Heart left ventricle (tissue), 13 donors: ENCODE data around the gene KANK2.

Experiments
- CTCF ChIP-seq, 12 donors: fragments of 200-600 bp; sonication (generic) in 4 of 12; IDR thresholded peaks; one replicate each; pipeline versions ENCODE4 v1.5.0 to v1.8.0; 2018 to 2022; ENCODE audit warnings: antibody characterized with exemption in 12 of 12, mild to moderate bottlenecking in 5 of 12
- POLR2A ChIP-seq, 2 donors: fragments of 450-650 bp; IDR thresholded peaks; one replicate each; pipeline ENCODE4 v1.6.1; 2017; ENCODE audit warnings: antibody characterized with exemption in 2 of 2, mild to moderate bottlenecking in 2 of 2, moderate library complexity in 2 of 2
- donor health status: ischemic (EF 13 %, LVEDD 7.1; RV severe dilation, severe dysfunction).
- donor health status: DM: no; HTN: yes; CAD: no.
- donor health status: DM: no; HTN: no; CAD: no.
- donor health status: ischemic (EF 25% LVEDD 6.9; RV normal size, moderate dysfunction).
- donor health status: ischemic (EF 25% LVEDD 5.7; RV mildly dilated, moderate dysfunction).
- donor health status: ischemic (EF 35%, LVEDD 5.7; RV mildly dilated, moderate dysfunction).
- donor health status: nonischemic (EF 11% LVEDD 7.7; RV severe dilation, severe dysfunction).
- donor health status: DM: yes; HTN: yes; CAD: no.
- donor health status: PGD.
- donor health status: ischemic (EF 29% LVEDD 5.4; RV normal size, mild dysfunction).
- donor health status: nonischemic (EF 23%, LVEDD 6.1; RV moderate dilation, normal function).

DNA sequence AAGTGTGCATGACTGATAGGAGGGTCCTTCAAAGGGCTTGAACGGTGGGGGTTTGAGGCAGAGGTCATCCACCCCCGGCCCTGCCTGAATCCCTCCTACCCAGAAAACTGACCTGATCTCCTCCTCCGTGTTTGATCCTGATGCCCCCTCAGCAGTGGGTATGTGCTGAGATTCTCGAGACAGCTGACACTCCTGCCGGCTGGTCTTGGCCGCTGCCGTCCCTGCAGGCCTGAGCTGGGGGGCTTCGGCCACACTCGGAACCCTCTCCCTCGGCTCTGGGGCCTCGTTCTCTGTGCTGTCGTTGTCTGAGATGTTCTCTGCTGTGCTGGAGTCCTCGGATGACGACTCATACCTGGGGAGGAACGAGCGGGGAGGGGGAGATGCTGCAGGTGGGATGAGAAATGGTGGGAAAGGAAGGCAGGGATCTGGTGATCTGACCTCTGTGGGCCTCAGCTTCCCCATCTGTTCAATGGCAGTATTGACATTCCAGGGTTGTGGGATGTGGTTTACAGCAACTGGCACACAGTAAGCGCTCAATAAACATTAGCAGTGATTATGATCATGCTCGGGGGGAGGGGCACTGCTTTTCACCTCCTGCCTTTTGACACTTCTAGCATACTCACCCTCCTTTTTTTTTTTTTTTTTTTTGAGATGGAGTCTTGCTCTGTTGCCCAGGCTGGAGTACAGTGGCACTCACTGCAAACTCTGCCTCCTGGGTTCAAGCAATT is 20.7 kb downstream of the KANK2 start:
- TF ChIP-seq CTCF (IDR thresholded peaks at IDR 0.05) (no peak), POLR2A (IDR thresholded peaks at IDR 0.05) (no peak)
